Measurements from ENCODE around the gene THAP2. TPM values are rescaled to one million over a fixed set of nuclear protein-coding genes. Genes with fewer than 3 reads are reported as not detected.
A peak's percentile ranks its signal among the peaks of the same experiment; 100 is the strongest.

THAP2 gene
- total RNA-seq, 3 donors from 2014 or later (not counting 1 experiment from before 2014, with no cell fraction given): 17.2 to 34.2 (median 31.1) TPM

GRCh38 chr12:71649401-71649800 is 14.7 kb upstream of the THAP2 start:
- peaks cover 8% of the 10 kb centered on the region for H3K36me3 Mint-ChIP-seq
- DNase-seq: no peak
- TF ChIP-seq, protein P1, sequence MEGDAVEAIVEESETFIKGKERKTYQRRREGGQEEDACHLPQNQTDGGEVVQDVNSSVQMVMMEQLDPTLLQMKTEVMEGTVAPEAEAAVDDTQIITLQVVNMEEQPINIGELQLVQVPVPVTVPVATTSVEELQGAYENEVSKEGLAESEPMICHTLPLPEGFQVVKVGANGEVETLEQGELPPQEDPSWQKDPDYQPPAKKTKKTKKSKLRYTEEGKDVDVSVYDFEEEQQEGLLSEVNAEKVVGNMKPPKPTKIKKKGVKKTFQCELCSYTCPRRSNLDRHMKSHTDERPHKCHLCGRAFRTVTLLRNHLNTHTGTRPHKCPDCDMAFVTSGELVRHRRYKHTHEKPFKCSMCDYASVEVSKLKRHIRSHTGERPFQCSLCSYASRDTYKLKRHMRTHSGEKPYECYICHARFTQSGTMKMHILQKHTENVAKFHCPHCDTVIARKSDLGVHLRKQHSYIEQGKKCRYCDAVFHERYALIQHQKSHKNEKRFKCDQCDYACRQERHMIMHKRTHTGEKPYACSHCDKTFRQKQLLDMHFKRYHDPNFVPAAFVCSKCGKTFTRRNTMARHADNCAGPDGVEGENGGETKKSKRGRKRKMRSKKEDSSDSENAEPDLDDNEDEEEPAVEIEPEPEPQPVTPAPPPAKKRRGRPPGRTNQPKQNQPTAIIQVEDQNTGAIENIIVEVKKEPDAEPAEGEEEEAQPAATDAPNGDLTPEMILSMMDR (IDR thresholded peaks at IDR 0.05): no peak
- intact Hi-C loops (cut with micrococcal nuclease): no loop called here
- Histone ChIP-seq H3K36me3 (ENCODE audit: control insufficient read depth, insufficient read depth, low read length) (peaks cover 52% of the 10 kb centered on the region), H3K9me3 (ENCODE audit: control insufficient read depth, insufficient read depth, low read length) (no peaks in the 10 kb centered on the region), H3K4me3 (ENCODE audit: low read length) (no peak overlapping the region), H3K27me3 (ENCODE audit: control insufficient read depth, insufficient read depth, low read length) (no peaks in the 10 kb centered on the region), H3K4me1 (ENCODE audit: control insufficient read depth, insufficient read depth, low read length) (no peaks in the 10 kb centered on the region), H3K27ac (ENCODE audit: low read length) (no peak overlapping the region)
- no peaks in the 10 kb centered on the region for H3K9me3 Mint-ChIP-seq
- H3K4me3 Mint-ChIP-seq: no peak overlapping the region
- no peak for ATAC-seq
- peak overlapping the region in 1 of 2 donors; percentile 47 for H3K27ac Mint-ChIP-seq
- peaks cover 9 to 23% of the 10 kb centered on the region in 2 donors for H3K4me1 Mint-ChIP-seq
- no CpG with 5 or more reads among the region's 2 CpGs for WGBS (ENCODE audit: insufficient coverage)
- no peaks in the 10 kb centered on the region for H3K27me3 Mint-ChIP-seq (ENCODE audit: low read depth in 2 of 2)

DNA sequence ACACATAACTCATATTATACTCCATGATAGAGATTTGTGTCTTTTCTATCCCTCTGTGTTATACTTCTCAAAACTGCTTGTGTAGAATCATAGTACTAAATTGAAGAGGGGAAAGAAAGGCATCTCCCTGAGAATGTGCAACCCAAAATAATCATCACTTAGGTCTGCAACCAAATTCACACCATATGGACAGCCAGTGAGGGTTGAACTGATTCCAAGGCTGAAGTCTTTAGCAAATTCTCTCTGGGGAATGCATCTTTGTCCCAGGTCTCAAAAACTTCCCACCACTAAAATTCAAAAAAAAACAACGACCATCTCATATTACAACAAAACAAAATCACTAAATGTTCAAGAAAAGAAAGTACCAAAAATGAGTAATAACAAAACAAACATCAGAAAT is 11.4 kb upstream of the THAP2 start:
- Mint-ChIP-seq H3K9me3 (no peaks in the 10 kb centered on the region), H3K4me1 (peaks cover 26 to 27% of the 10 kb centered on the region in 2 donors), H3K27ac (no peak overlapping the region), H3K4me3 (no peak overlapping the region), H3K27me3 (ENCODE audit: low read depth in 2 of 2) (no peaks in the 10 kb centered on the region), H3K36me3 (no peaks in the 10 kb centered on the region)
- intact Hi-C loops (cut with micrococcal nuclease): no loop called here
- H3K27me3 ChIP-seq (ENCODE audit: control insufficient read depth, insufficient read depth, low read length): no peaks in the 10 kb centered on the region
- peaks cover 38% of the 10 kb centered on the region for H3K36me3 ChIP-seq (ENCODE audit: control insufficient read depth, insufficient read depth, low read length)
- H3K27ac ChIP-seq (ENCODE audit: low read length): no peak overlapping the region
- WGBS (ENCODE audit: insufficient coverage): no CpG with 5 or more reads among the region's 1 CpG
- no peaks in the 10 kb centered on the region for H3K4me1 ChIP-seq (ENCODE audit: control insufficient read depth, insufficient read depth, low read length)
- ATAC-seq (no peak), DNase-seq (no peak)
- no peaks in the 10 kb centered on the region for H3K9me3 ChIP-seq (ENCODE audit: control insufficient read depth, insufficient read depth, low read length)
- no peak overlapping the region for H3K4me3 ChIP-seq (ENCODE audit: low read length)
- TF ChIP-seq, protein P1 (IDR thresholded peaks at IDR 0.05): no peak

DNA sequence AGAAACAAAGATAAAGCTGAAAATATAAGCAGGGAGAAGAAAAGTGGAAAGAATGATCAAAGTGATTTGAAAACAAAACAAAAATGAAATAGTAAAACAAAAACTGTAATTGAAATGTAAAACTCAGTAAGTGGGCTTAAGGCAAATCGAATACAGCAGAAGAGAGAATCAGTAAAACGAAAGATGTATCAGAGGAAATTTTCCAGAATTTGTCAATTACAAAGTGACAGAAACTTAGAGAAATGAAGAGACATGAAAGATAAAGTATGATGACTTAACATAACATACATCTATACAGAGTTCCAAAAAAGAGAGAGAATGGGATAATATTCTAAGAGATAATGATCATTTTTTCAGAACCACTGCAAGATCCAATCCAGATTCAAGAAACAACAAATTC is 11.0 kb upstream of the THAP2 start:
- WGBS (ENCODE audit: insufficient coverage): 100% methylated on average over 2 of the region's 2 CpGs
- Mint-ChIP-seq H3K36me3 (no peaks in the 10 kb centered on the region), H3K4me3 (no peak overlapping the region), H3K4me1 (peaks cover 26 to 27% of the 10 kb centered on the region in 2 donors), H3K9me3 (no peaks in the 10 kb centered on the region), H3K27ac (no peak overlapping the region), H3K27me3 (ENCODE audit: low read depth in 2 of 2) (no peaks in the 10 kb centered on the region)
- Histone ChIP-seq H3K4me3 (ENCODE audit: low read length) (no peak overlapping the region), H3K9me3 (ENCODE audit: control insufficient read depth, insufficient read depth, low read length) (no peaks in the 10 kb centered on the region), H3K27me3 (ENCODE audit: control insufficient read depth, insufficient read depth, low read length) (no peaks in the 10 kb centered on the region), H3K36me3 (ENCODE audit: control insufficient read depth, insufficient read depth, low read length) (peaks cover 39% of the 10 kb centered on the region), H3K27ac (ENCODE audit: low read length) (no peak overlapping the region), H3K4me1 (ENCODE audit: control insufficient read depth, insufficient read depth, low read length) (no peaks in the 10 kb centered on the region)
- ATAC-seq: no peak
- DNase-seq: no peak
- intact Hi-C loops (cut with micrococcal nuclease): no loop called here
- TF ChIP-seq, protein P1 (IDR thresholded peaks at IDR 0.05): no peak

DNA sequence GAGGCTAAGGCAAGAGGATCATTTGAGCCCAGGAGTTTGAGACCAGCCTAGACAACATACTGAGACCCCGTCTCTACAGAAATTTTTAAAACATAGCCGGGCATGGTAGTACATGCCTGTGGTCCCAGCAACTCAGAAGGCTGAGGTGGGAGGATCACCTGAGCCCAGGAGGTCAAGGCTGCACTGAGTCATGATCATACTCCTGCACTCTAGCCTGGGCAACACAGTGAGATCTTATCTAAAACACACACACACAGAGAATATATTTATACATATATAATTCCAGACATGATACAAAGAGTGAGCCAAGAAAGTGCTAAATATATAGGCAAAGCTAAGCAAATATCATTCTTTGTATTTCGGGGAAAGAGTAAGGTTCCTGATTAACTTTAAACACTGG is 9.9 kb upstream of the THAP2 start:
- H3K4me1 ChIP-seq (ENCODE audit: control insufficient read depth, insufficient read depth, low read length): no peaks in the 10 kb centered on the region
- H3K27me3 Mint-ChIP-seq (ENCODE audit: low read depth in 2 of 2): no peaks in the 10 kb centered on the region
- 100% methylated on average over 2 of the region's 3 CpGs for WGBS (ENCODE audit: insufficient coverage)
- no peaks in the 10 kb centered on the region for H3K27me3 ChIP-seq (ENCODE audit: control insufficient read depth, insufficient read depth, low read length)
- H3K9me3 ChIP-seq (ENCODE audit: control insufficient read depth, insufficient read depth, low read length): no peaks in the 10 kb centered on the region
- DNase-seq: no peak
- H3K27ac ChIP-seq (ENCODE audit: low read length): no peak overlapping the region
- H3K36me3 Mint-ChIP-seq: peaks cover 7% of the 10 kb centered on the region
- intact Hi-C loops (cut with micrococcal nuclease): no loop called here
- TF ChIP-seq, protein P1 (IDR thresholded peaks at IDR 0.05): no peak
- peak in 1 of 3 donors; percentile 15 for ATAC-seq
- peak overlapping the region; percentile 4 for H3K4me3 Mint-ChIP-seq
- peaks cover 48% of the 10 kb centered on the region for H3K36me3 ChIP-seq (ENCODE audit: control insufficient read depth, insufficient read depth, low read length)
- no peak overlapping the region for H3K4me3 ChIP-seq (ENCODE audit: low read length)
- no peaks in the 10 kb centered on the region for H3K9me3 Mint-ChIP-seq
- H3K4me1 Mint-ChIP-seq: peaks cover 30 to 33% of the 10 kb centered on the region in 2 donors
- H3K27ac Mint-ChIP-seq: peak overlapping the region; percentile 74 to 83

Data from natural killer cell (primary cell).